ENCODE measurements around the gene PIWIL1.

DNA sequence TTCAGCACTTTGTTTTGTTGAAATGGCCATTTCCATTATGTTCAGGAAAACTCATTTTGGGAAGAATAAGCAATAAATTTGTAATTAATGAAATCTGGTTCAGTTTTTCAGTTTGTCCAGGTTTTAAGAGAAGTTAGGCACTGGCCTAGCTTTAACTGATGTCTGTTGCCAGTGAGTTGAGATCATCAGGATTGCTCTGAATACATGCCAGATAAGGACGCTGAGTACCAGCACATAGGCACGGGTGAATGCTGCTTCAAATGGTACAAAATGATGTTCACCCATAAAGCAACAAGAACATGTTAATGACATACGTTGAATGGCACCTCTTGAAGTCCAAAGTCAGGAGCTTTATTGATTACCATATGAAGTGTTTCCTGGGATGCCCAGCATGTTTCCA lies 46.5 kb downstream of the PIWIL1 start:
- TF ChIP-seq, protein P1, sequence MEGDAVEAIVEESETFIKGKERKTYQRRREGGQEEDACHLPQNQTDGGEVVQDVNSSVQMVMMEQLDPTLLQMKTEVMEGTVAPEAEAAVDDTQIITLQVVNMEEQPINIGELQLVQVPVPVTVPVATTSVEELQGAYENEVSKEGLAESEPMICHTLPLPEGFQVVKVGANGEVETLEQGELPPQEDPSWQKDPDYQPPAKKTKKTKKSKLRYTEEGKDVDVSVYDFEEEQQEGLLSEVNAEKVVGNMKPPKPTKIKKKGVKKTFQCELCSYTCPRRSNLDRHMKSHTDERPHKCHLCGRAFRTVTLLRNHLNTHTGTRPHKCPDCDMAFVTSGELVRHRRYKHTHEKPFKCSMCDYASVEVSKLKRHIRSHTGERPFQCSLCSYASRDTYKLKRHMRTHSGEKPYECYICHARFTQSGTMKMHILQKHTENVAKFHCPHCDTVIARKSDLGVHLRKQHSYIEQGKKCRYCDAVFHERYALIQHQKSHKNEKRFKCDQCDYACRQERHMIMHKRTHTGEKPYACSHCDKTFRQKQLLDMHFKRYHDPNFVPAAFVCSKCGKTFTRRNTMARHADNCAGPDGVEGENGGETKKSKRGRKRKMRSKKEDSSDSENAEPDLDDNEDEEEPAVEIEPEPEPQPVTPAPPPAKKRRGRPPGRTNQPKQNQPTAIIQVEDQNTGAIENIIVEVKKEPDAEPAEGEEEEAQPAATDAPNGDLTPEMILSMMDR (conservative IDR thresholded peaks at IDR 0.05; ENCODE audit: low read depth, low read length) = no peak
- TF ChIP-seq EZH2 (IDR thresholded peaks at IDR 0.05; ENCODE audit: borderline replicate concordance, low read depth, low read length, poor library complexity, severe bottlenecking) = no peak
